Stimulated activated memory B cell treated with anti-CD40 and anti-IgM and Interleukin-4, amounts not matched to agents 10 μg/mL and 1 μg/mL and 100 μg/mL, for 72 hours (primary cell): ENCODE measurements around the gene SNX30.

Experiments used
- ATAC-seq: fragments of 150-1000 bp; cut with Tn5 transposase; 2 replicates; pipeline ENCODE4 v1.10.0; 2021
- H3K27ac Mint-ChIP-seq: one replicate; pipeline ENCODE4 v1.8.0; 2022; ENCODE audit warnings: mild to moderate bottlenecking, mixed read lengths
- H3K27me3 Mint-ChIP-seq: one replicate; pipeline ENCODE4 v1.8.0; 2022; ENCODE audit warnings: mixed read lengths
- H3K36me3 Mint-ChIP-seq: one replicate; pipeline ENCODE4 v1.8.0; 2022; ENCODE audit warnings: mixed read lengths
- H3K4me1 Mint-ChIP-seq: one replicate; pipeline ENCODE4 v1.8.0; 2022; ENCODE audit warnings: mixed read lengths
- H3K4me3 Mint-ChIP-seq: one replicate; pipeline ENCODE4 v1.8.0; 2022; ENCODE audit warnings: mild to moderate bottlenecking, moderate library complexity, mixed read lengths
- H3K9me3 Mint-ChIP-seq: one replicate; pipeline ENCODE4 v1.8.0; 2022; ENCODE audit warnings: mixed read lengths

The SNX30 gene

DNA sequence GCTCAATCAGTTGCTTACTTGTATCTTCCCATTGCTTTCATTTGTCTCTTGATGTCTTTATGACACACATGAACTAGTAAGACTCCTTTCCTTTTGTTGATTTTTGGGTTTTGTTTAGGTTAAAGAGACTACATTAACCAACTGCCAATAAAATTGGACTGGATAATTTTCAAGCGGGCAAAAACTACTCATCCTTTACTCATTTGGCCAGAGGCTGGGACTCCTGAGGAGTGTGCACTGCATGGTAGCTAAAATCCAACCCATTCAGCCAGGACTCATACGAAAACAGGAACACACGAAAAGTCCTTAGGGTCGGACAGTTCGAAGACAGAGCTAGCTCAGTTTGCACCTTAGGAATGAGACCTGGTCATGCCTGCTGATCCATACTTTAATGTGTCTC lies 134.2 kb downstream of the SNX30 start:
- peaks cover 6% of the 10 kb centered on the region for H3K36me3 Mint-ChIP-seq
- H3K4me3 Mint-ChIP-seq, result no peak overlapping the region
- H3K9me3 Mint-ChIP-seq, result no peaks in the 10 kb centered on the region
- ATAC-seq, result no peak
- H3K27ac Mint-ChIP-seq, result no peak overlapping the region
- H3K4me1 Mint-ChIP-seq, result no peaks in the 10 kb centered on the region
- H3K27me3 Mint-ChIP-seq, result peaks cover 9% of the 10 kb centered on the region

DNA sequence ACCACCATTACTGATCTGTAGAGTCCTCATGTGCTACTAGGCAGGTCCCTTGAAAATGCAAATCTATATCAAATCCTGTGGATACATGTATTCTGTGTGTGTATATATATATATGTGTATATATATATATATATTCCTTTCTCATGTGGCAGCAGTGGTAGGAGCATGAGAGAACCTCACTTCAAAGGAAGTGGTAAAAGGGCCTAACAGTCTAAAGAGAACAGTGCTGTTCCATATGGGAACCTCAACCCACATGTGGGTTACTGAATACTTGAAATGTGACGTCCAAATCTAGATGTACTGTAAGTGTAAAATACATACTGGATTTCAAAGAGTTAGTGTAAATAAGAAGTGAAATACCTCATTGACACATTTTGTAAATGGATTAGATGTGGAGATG lies 134.8 kb downstream of the SNX30 start:
- H3K27ac Mint-ChIP-seq, result no peak overlapping the region
- H3K4me3 Mint-ChIP-seq, result no peak overlapping the region
- H3K27me3 Mint-ChIP-seq, result peaks cover 15% of the 10 kb centered on the region
- no peaks in the 10 kb centered on the region for H3K9me3 Mint-ChIP-seq
- H3K36me3 Mint-ChIP-seq, result peaks cover 6% of the 10 kb centered on the region
- H3K4me1 Mint-ChIP-seq, result peaks cover 4% of the 10 kb centered on the region
- ATAC-seq, result no peak

DNA sequence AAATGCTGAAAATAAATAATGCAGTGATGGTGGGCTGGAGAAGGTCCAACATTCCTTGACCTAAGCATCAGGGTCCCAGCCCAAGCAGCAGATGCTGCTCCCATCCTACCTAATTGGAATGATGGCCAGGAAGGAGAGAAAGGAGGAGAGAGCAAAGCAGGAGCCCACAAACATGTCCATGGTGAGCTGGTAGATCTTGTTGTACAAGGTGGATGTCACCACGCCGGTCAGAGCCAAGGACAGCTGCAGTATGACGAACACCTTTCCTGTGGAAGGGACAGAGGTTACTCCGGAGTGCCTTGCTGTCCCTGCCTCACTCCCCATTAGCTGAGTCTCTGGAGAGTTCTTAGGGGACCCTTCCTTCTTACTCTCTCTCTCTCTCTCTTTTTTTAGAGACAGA lies 135.8 kb downstream of the SNX30 start:
- no peak overlapping the region for H3K4me3 Mint-ChIP-seq
- H3K9me3 Mint-ChIP-seq, result no peaks in the 10 kb centered on the region
- no peak for ATAC-seq
- no peak overlapping the region for H3K27ac Mint-ChIP-seq
- H3K36me3 Mint-ChIP-seq, result no peaks in the 10 kb centered on the region
- peaks cover 6% of the 10 kb centered on the region for H3K4me1 Mint-ChIP-seq
- H3K27me3 Mint-ChIP-seq, result peaks cover 25% of the 10 kb centered on the region

DNA sequence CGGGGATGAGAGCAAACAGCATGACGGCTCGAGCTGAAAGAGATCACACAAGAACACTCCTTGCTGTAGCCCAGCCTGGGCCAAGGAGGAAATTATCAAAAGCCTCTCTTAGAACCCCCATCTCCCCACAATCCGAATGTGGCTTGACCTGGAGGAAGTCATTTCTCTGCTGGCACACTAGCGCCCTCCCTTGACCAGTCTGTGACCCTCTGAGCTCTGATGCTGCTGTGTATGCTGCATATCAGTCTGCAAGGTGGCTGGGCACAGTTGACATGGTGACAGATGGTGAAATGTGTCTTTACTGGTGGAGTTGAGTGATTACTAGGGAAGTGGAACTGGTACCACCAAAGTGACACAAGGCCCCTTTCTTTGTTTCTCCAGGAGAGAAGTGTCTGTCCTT lies 136.8 kb downstream of the SNX30 start:
- H3K27ac Mint-ChIP-seq, result no peak overlapping the region
- peaks cover 6% of the 10 kb centered on the region for H3K4me1 Mint-ChIP-seq
- ATAC-seq, result no peak
- no peaks in the 10 kb centered on the region for H3K36me3 Mint-ChIP-seq
- no peak overlapping the region for H3K4me3 Mint-ChIP-seq
- H3K9me3 Mint-ChIP-seq, result no peaks in the 10 kb centered on the region
- peaks cover 35% of the 10 kb centered on the region for H3K27me3 Mint-ChIP-seq

DNA sequence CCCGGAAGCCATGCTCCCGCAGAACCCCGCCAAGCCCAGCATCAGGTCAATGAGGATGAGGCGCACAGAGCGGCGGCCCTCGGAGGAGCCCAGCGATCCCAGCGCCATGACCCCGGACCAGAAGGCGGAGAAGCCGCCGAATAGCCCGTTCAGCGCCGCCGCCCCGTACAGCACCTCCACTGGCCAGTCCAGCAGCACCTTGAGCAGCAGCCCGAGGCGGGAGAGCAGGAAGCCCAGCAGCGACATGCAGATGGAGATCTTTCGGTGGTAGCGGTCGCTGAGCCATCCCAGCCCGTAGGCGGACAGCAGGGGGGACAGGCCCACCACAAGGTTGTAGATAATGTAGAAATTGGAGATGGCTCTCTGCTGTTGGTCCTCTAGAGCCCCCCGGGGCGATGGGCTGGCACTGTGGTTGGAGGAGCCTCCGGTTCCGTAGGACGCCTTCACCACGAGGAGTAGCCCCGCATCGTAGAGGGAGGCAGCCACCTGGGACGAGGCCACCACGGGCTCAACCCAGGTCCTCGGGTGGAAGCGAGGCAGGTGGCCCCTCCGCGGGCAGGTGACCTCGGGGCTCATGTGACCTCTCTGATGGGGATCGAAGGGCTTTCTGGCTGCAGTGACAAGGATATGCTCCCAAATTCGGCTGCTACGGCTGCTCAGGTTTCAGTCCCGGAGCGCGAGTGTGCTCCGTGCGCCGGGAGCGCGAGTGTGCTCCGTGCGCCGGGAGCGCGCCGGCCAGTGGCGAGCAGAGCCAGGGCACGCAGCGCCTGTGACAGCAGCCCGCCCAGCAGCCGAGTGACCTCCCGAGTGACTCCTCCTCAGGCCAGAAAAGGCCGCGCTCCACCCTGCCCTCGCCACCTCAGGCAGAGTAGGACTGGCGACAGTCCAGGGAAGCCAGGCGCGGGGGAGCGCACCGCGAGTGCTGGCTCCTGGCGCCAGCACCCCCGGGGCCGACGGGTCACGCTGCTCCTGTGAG lies 139.8 kb downstream of the SNX30 start, which contains the start of gene SLC46A2:
SLC46A2 (minus strand) TSS at position 771 of the 976 bp plus-strand sequence; CDS start at position 576, 195 bp downstream.
- ATAC-seq, result no peak
- Mint-ChIP-seq H3K9me3 (peaks cover 1% of the 10 kb centered on the region), H3K36me3 (peaks cover 2% of the 10 kb centered on the region), H3K27ac (no peak within 1 kb of the TSS), H3K27me3 (peaks cover 41% of the 10 kb centered on the region), H3K4me3 (no peak within 1 kb of the TSS), H3K4me1 (peaks cover 9% of the 10 kb centered on the region)

DNA sequence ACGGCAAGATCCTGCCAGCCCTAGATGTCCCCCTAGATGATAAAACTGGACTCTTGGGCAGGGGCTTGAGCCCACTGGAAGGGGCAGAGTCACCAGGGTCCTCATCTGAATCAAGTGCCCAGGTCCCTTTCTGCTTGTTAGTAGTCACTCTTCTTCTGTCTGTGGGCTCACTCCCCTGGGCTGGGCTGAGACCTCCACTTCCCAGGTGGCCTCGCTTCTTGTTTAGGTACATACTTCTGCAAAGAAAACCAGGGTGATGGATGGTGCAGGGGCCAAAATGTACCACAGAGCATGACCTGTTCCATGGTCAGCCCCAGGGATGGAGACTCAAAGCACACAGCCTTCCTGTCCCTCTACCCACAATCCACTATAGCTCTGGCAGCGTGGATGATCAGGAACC lies 141.0 kb downstream of the SNX30 start:
- H3K27ac Mint-ChIP-seq, result no peak overlapping the region
- H3K9me3 Mint-ChIP-seq, result peaks cover 8% of the 10 kb centered on the region
- peaks cover 10% of the 10 kb centered on the region for H3K36me3 Mint-ChIP-seq
- no peak for ATAC-seq
- H3K27me3 Mint-ChIP-seq, result peaks cover 53% of the 10 kb centered on the region
- peaks cover 20% of the 10 kb centered on the region for H3K4me1 Mint-ChIP-seq
- H3K4me3 Mint-ChIP-seq, result no peak overlapping the region

DNA sequence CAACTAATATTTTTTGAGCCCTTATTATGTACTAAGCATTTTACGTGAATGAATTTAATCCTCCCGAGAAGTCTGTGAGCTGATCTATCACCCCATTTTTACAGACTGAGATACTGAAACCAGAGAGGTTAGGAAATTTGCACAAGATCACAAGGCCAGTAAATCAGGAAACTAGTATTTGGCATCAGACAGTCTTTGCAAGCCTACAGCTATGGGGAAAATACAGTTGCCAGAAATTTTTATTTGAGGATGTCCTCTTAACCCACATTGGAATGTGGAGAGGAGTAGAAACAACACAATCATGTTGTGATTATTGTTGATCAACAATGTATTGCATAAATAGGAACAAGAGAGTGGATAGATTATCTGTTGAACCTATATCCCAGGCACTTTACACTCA lies 142.4 kb downstream of the SNX30 start:
- H3K4me3 Mint-ChIP-seq, result no peak overlapping the region
- peaks cover 8% of the 10 kb centered on the region for H3K9me3 Mint-ChIP-seq
- peaks cover 22% of the 10 kb centered on the region for H3K4me1 Mint-ChIP-seq
- H3K27me3 Mint-ChIP-seq, result peaks cover 63% of the 10 kb centered on the region
- peaks cover 10% of the 10 kb centered on the region for H3K36me3 Mint-ChIP-seq
- no peak for ATAC-seq
- no peak overlapping the region for H3K27ac Mint-ChIP-seq

DNA sequence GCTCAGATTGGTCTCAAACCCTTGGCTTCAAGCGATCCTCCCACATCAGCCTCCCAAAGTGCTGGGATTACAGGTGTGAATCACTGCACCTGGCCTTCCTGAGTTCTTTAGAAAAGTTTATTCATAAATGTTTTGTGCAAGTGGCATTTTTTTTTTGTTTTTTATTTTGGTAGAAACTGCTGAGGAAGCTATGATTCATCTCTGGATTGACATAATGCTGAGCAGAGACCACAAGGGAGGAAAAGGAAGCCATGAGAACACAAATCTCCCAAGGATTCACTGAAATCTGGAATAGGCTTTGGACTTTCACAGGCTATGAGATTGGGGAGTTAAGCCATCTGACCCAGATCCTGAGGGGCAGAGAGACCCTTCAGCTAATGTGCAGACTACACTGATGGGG lies 143.5 kb downstream of the SNX30 start:
- no peak for ATAC-seq
- H3K36me3 Mint-ChIP-seq, result peaks cover 10% of the 10 kb centered on the region
- no peak overlapping the region for H3K4me3 Mint-ChIP-seq
- peaks cover 8% of the 10 kb centered on the region for H3K9me3 Mint-ChIP-seq
- no peak overlapping the region for H3K27ac Mint-ChIP-seq
- peaks cover 22% of the 10 kb centered on the region for H3K4me1 Mint-ChIP-seq
- H3K27me3 Mint-ChIP-seq, result peaks cover 67% of the 10 kb centered on the region

DNA sequence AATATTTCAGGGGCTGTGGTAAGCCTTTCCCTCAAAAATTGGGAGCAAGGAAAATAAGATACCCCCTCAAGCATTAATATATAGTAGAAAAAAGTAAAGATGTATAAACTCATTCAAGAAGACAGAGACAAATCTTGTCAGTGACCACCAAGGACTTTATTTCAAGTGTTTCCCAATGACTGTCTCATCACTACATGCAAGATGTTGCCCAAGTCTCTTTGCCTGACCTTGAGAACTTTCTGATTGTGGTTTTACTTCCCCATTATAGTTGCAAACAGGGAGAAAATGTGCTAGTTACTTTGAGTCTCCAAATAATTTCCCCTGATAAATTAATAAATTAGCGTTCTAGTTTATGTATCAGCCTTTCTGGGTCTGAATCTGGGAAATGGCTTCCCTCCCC lies 144.1 kb downstream of the SNX30 start:
- Mint-ChIP-seq H3K4me3 (no peak overlapping the region), H3K27me3 (peaks cover 61% of the 10 kb centered on the region)

DNA sequence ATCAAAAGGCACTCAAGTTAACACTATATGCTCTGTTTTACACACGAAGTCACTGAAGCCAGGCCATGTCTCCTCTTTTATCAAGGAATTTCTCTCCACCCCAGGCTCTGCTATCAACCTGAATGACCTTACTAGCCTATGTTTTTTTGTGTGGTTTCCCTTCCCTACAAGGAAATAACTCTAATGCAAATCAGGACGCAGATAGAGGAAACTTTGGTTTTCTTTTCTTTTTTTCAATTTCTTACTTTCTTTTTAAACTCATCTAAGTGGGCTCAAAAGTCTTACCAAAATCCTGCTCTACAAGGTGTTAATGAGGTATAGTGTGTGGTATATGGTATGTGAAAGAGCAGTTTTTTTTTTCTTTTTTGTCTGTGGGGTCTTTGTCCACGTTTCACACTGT lies 145.6 kb downstream of the SNX30 start:
- Mint-ChIP-seq H3K4me3 (peak overlapping the region; percentile 29), H3K4me1 (peaks cover 15% of the 10 kb centered on the region), H3K36me3 (peaks cover 10% of the 10 kb centered on the region), H3K9me3 (peaks cover 8% of the 10 kb centered on the region), H3K27me3 (peaks cover 46% of the 10 kb centered on the region), H3K27ac (no peak overlapping the region)
- no peak for ATAC-seq

More for the DNA sequence above, 144.1 kb downstream of the SNX30 start:
- Mint-ChIP-seq H3K4me1 (peaks cover 22% of the 10 kb centered on the region), H3K36me3 (peaks cover 10% of the 10 kb centered on the region), H3K27ac (no peak overlapping the region), H3K9me3 (peaks cover 8% of the 10 kb centered on the region)
- no peak for ATAC-seq

DNA sequence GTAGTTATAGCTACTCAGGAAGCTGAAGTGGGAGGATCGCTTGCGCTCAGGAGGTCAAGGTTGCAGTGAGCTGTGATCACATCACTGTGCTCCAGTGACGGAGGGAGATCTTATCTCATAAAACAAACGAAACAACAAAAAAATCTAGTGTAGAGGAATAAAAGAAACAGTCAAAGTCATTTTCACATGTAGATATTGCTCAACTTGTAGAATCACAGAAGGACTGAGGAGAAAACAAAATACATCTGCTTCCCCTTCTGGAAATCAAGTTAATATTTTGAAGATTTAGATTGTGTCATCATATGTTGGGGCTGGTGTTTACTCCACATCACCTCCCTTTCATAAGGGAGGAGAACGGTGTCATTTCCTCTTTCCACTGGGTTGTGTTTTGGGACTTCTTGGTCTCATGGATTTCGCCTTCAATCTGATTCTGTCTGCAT lies 148.3 kb downstream of the SNX30 start:
- Mint-ChIP-seq H3K27me3 (peaks cover 43% of the 10 kb centered on the region), H3K27ac (no peak overlapping the region)

DNA sequence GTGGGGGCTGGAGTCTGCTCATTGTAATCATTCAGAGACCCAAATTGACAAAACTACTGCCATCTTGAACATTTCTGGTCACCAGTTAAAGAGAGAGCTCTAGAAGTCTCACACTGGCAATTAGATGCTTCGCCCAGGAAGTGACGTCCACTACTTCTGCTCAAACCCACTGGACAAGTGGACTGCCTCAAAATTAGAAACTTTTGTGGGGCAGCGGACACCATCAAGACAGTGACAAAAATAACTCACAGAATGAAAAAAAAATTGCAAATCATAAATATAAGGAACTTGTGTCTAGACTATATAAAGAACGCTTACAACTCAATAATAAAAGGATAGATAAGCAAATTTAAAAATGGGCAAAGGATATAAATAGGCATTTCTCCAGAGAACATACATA lies 149.9 kb downstream of the SNX30 start:
- no peak overlapping the region for H3K27ac Mint-ChIP-seq
- H3K27me3 Mint-ChIP-seq, result peaks cover 49% of the 10 kb centered on the region
- H3K9me3 Mint-ChIP-seq, result peaks cover 5% of the 10 kb centered on the region
- peaks cover 17% of the 10 kb centered on the region for H3K4me1 Mint-ChIP-seq
- no peak for ATAC-seq
- no peak overlapping the region for H3K4me3 Mint-ChIP-seq
- H3K36me3 Mint-ChIP-seq, result peaks cover 7% of the 10 kb centered on the region

More for the DNA sequence above, 148.3 kb downstream of the SNX30 start:
- H3K36me3 Mint-ChIP-seq, result peaks cover 10% of the 10 kb centered on the region
- no peak for ATAC-seq
- peaks cover 20% of the 10 kb centered on the region for H3K4me1 Mint-ChIP-seq
- no peak overlapping the region for H3K4me3 Mint-ChIP-seq
- H3K9me3 Mint-ChIP-seq, result peaks cover 8% of the 10 kb centered on the region

DNA sequence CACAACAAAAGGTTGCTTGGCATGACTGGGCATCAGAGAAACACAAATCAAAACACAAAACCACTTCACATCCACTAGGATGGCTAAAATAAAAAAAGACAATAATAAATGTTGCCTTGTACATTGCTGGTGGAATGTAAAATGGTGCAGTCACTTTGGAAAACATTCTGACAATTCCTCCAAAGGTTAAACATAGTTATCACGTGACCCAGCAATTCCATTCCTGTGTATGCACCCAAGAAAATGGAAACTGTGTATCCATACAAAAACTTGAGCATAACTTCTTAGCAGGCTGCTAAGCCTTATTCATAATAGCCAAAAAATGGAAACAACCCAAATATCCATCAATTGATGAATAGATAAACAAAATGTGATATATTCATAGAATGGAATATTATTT lies 150.3 kb downstream of the SNX30 start:
- peaks cover 45% of the 10 kb centered on the region for H3K27me3 Mint-ChIP-seq
- H3K4me3 Mint-ChIP-seq, result no peak overlapping the region
- H3K27ac Mint-ChIP-seq, result no peak overlapping the region
- H3K36me3 Mint-ChIP-seq, result peaks cover 2% of the 10 kb centered on the region
- H3K9me3 Mint-ChIP-seq, result peaks cover 1% of the 10 kb centered on the region
- peaks cover 13% of the 10 kb centered on the region for H3K4me1 Mint-ChIP-seq
- ATAC-seq, result no peak

DNA sequence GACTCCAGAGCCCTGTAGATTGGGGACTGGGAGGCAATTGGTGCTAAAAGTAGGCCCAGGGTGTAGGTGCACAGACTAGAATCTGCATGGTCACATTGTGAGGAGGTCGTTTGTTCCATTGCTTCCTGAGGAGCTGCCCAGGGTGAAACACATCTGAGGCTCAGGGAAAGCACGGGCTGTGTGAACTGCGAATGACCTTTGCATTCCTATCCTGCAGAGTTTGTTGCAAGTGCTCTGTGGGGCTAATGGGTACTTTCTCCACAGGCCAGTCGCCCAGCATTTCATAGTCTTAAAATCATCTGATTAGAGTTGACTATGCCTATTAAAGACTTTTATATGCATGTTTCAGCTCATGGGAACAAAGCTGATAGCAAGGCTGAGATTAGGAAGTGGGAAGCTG lies 154.5 kb downstream of the SNX30 start:
- Mint-ChIP-seq H3K4me3 (no peak overlapping the region), H3K9me3 (no peaks in the 10 kb centered on the region), H3K27me3 (peaks cover 30% of the 10 kb centered on the region), H3K27ac (no peak overlapping the region), H3K36me3 (no peaks in the 10 kb centered on the region), H3K4me1 (peaks cover 5% of the 10 kb centered on the region)
- no peak for ATAC-seq

DNA sequence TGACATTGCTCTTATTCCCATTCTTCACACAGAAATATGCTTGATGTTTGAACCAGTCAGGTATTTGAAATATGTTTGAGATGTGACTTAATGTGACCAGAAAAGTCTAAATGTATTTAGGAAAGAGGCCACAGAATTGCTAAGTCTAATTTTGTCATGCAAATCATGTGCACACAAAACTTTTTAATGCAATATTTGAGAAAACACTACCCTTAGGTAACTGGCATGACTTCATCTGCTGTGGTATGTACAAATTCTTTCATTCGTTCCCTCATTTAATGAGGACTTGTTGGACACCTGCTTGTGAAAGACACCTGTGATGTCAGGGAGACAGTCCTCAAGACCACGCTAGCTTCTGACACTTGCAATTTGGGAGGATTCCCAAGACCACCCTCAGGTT lies 161.2 kb downstream of the SNX30 start:
- no peaks in the 10 kb centered on the region for H3K9me3 Mint-ChIP-seq
- ATAC-seq, result no peak
- peaks cover 6% of the 10 kb centered on the region for H3K27me3 Mint-ChIP-seq
- no peaks in the 10 kb centered on the region for H3K4me1 Mint-ChIP-seq
- H3K4me3 Mint-ChIP-seq, result no peak overlapping the region
- no peak overlapping the region for H3K27ac Mint-ChIP-seq
- no peaks in the 10 kb centered on the region for H3K36me3 Mint-ChIP-seq

DNA sequence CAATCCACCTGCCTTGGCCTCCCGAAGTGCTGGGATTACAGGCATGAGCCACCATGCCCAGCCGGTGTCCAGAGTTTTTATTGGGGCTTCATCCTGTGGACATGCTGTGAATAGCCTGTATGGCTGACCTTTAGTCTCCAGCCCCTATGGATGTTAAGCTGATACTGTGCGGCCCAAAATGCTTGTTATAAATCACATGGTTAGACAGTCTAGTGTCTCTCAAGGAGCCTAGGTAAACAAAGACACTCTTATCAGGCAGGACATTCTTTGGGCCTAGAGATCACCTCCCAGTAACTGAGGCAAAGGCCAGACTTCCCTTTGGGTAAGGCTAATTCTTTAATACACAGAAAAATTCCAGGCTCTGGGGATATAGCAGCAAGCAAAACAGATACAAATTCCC lies 162.1 kb downstream of the SNX30 start:
- H3K27ac Mint-ChIP-seq, result no peak overlapping the region
- H3K27me3 Mint-ChIP-seq, result no peaks in the 10 kb centered on the region
- H3K9me3 Mint-ChIP-seq, result no peaks in the 10 kb centered on the region
- no peak overlapping the region for H3K4me3 Mint-ChIP-seq
- H3K4me1 Mint-ChIP-seq, result no peaks in the 10 kb centered on the region
- no peaks in the 10 kb centered on the region for H3K36me3 Mint-ChIP-seq
- no peak for ATAC-seq
